ENCODE measurements around the gene MCC. TPM values are rescaled to one million over a fixed set of nuclear protein-coding genes. Genes with fewer than 3 reads are reported as not detected.

MCC gene
- total RNA-seq, 3 donors from 2014 or later (not counting 1 experiment from before 2014, with no cell fraction given): 0.68 to 1.8 (median 1.4) TPM

DNA sequence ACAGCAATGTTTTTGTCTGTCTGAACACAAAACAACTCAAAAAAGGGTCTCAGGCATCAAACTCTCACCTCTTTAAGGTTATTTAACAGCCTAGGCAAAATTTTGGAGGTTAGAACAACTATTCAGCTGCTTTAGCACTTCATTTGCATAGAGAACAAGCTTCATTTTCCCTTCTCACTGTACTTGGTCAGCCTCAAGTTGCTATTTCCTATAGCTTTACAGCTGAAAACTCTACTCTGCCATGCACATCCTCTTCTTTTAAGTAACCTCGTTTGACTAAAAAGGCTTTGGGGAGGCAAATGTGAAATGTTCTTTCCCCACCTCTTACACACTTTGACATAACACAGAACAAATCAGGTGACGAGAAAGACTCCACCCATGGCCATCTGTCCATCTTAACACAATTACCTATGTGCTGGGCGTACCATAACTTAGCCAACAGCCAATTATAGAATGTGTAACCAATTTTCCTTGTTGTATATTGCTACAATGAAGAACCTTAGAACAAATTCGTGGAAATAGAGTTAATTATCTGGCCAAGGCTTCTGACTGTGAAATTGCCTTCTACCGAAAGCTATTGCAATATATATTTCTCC lies 315.9 kb downstream of the MCC start:
- H3K4me3 Mint-ChIP-seq: no peak overlapping the region
- Histone ChIP-seq H3K27ac (ENCODE audit: low read length) (no peak overlapping the region), H3K4me1 (ENCODE audit: control insufficient read depth, insufficient read depth, low read length) (no peaks in the 10 kb centered on the region), H3K27me3 (ENCODE audit: control insufficient read depth, insufficient read depth, low read length) (peaks cover 4% of the 10 kb centered on the region), H3K4me3 (ENCODE audit: low read length) (no peak overlapping the region), H3K9me3 (ENCODE audit: control insufficient read depth, insufficient read depth, low read length) (no peaks in the 10 kb centered on the region), H3K36me3 (ENCODE audit: control insufficient read depth, insufficient read depth, low read length) (no peaks in the 10 kb centered on the region)
- H3K27ac Mint-ChIP-seq: no peak overlapping the region
- H3K9me3 Mint-ChIP-seq: no peaks in the 10 kb centered on the region
- DNase-seq (no peak), ATAC-seq (no peak)
- H3K36me3 Mint-ChIP-seq: no peaks in the 10 kb centered on the region
- intact Hi-C loops (cut with micrococcal nuclease): no loop called here
- peaks cover 23 to 68% of the 10 kb centered on the region in 2 donors for H3K27me3 Mint-ChIP-seq (ENCODE audit: low read depth in 2 of 2)
- no peaks in the 10 kb centered on the region for H3K4me1 Mint-ChIP-seq
- 77% methylated on average over 4 of the region's 5 CpGs for WGBS (ENCODE audit: insufficient coverage)
- TF ChIP-seq, protein P1, sequence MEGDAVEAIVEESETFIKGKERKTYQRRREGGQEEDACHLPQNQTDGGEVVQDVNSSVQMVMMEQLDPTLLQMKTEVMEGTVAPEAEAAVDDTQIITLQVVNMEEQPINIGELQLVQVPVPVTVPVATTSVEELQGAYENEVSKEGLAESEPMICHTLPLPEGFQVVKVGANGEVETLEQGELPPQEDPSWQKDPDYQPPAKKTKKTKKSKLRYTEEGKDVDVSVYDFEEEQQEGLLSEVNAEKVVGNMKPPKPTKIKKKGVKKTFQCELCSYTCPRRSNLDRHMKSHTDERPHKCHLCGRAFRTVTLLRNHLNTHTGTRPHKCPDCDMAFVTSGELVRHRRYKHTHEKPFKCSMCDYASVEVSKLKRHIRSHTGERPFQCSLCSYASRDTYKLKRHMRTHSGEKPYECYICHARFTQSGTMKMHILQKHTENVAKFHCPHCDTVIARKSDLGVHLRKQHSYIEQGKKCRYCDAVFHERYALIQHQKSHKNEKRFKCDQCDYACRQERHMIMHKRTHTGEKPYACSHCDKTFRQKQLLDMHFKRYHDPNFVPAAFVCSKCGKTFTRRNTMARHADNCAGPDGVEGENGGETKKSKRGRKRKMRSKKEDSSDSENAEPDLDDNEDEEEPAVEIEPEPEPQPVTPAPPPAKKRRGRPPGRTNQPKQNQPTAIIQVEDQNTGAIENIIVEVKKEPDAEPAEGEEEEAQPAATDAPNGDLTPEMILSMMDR (IDR thresholded peaks at IDR 0.05): no peak

DNA sequence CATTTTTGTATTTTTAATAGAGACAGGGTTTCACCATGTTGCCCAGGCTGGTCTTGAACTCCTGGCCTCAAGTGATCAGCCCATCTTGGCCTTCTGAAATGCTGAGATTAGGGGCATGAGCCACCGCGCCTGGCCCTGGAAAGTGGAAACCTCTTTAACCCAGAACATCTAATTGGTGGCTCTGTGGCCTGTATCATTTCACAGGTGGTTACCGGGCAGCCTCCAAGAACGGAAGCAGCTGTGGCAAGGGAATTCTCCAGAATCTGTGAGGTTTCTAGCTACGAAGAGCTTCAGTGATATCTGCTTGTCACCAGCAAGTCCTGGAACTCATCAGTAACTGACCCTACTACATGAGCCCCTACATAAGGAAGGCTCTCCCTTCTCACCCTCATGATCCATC lies 316.7 kb downstream of the MCC start:
- intact Hi-C loops (cut with micrococcal nuclease): no loop called here
- H3K27ac ChIP-seq (ENCODE audit: low read length): no peak overlapping the region
- peaks cover 21 to 70% of the 10 kb centered on the region in 2 donors for H3K27me3 Mint-ChIP-seq (ENCODE audit: low read depth in 2 of 2)
- no peaks in the 10 kb centered on the region for H3K36me3 Mint-ChIP-seq
- H3K4me1 ChIP-seq (ENCODE audit: control insufficient read depth, insufficient read depth, low read length): no peaks in the 10 kb centered on the region
- H3K27ac Mint-ChIP-seq: no peak overlapping the region
- no peaks in the 10 kb centered on the region for H3K9me3 Mint-ChIP-seq
- no peak for DNase-seq
- 81% methylated on average over 5 of the region's 5 CpGs for WGBS (ENCODE audit: insufficient coverage)
- peaks cover 4% of the 10 kb centered on the region for H3K27me3 ChIP-seq (ENCODE audit: control insufficient read depth, insufficient read depth, low read length)
- no peak overlapping the region for H3K4me3 ChIP-seq (ENCODE audit: low read length)
- H3K9me3 ChIP-seq (ENCODE audit: control insufficient read depth, insufficient read depth, low read length): no peaks in the 10 kb centered on the region
- no peaks in the 10 kb centered on the region for H3K36me3 ChIP-seq (ENCODE audit: control insufficient read depth, insufficient read depth, low read length)
- no peak for ATAC-seq
- TF ChIP-seq, protein P1 (IDR thresholded peaks at IDR 0.05): no peak
- no peak overlapping the region for H3K4me3 Mint-ChIP-seq
- H3K4me1 Mint-ChIP-seq: no peaks in the 10 kb centered on the region

DNA sequence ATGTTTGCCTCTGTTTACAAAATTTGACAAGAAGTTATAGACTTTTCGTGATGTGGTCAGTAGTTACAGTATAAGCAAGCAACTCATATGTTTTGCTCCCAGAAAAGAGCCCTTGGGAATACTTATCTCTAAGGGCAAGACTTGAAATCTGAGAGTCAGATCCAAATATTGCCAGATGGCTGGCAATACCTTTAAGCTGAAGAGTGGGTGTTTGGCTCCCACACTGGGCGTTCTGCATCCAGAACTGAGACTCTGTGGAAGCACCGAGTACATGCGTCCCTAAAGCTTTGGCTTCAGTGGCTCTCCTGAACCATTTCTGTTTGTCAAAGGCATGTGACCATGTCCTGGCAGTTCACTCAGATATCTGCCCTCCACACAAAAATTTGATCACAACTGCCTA lies 317.5 kb downstream of the MCC start:
- Mint-ChIP-seq H3K4me3 (no peak overlapping the region), H3K36me3 (no peaks in the 10 kb centered on the region), H3K27ac (no peak overlapping the region), H3K27me3 (ENCODE audit: low read depth in 2 of 2) (peaks cover 20 to 68% of the 10 kb centered on the region in 2 donors), H3K9me3 (no peaks in the 10 kb centered on the region), H3K4me1 (no peaks in the 10 kb centered on the region)
- ATAC-seq (no peak), DNase-seq (no peak)
- TF ChIP-seq, protein P1 (IDR thresholded peaks at IDR 0.05): no peak
- no peak overlapping the region for H3K27ac ChIP-seq (ENCODE audit: low read length)
- H3K36me3 ChIP-seq (ENCODE audit: control insufficient read depth, insufficient read depth, low read length): no peaks in the 10 kb centered on the region
- H3K27me3 ChIP-seq (ENCODE audit: control insufficient read depth, insufficient read depth, low read length): peaks cover 6% of the 10 kb centered on the region
- 93% methylated on average over 4 of the region's 4 CpGs for WGBS (ENCODE audit: insufficient coverage)
- H3K4me1 ChIP-seq (ENCODE audit: control insufficient read depth, insufficient read depth, low read length): no peaks in the 10 kb centered on the region
- intact Hi-C loops (cut with micrococcal nuclease): no loop called here
- no peaks in the 10 kb centered on the region for H3K9me3 ChIP-seq (ENCODE audit: control insufficient read depth, insufficient read depth, low read length)
- H3K4me3 ChIP-seq (ENCODE audit: low read length): no peak overlapping the region

DNA sequence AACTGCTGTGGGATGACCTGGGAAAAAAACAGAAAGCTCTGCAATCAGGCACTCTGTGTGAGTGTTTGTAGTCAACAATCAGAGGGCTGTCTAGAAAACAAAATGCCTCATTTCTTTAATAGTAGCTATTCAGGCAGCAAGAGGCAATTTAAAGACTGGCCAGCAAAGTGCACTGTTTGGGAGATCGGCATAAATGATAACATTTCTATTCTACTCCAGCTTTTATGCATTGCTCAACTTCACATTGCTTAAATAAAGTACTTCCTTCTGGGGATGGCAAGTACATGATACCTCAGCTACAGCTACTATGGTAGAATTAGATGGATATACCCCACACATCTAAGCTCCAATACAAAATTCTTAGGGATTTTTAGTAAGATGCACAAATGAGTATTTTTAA lies 318.5 kb downstream of the MCC start:
- Mint-ChIP-seq H3K4me3 (no peak overlapping the region), H3K27me3 (ENCODE audit: low read depth in 2 of 2) (peaks cover 21 to 61% of the 10 kb centered on the region in 2 donors), H3K4me1 (no peaks in the 10 kb centered on the region), H3K36me3 (no peaks in the 10 kb centered on the region), H3K27ac (no peak overlapping the region), H3K9me3 (no peaks in the 10 kb centered on the region)
- Histone ChIP-seq H3K27ac (ENCODE audit: low read length) (no peak overlapping the region), H3K4me1 (ENCODE audit: control insufficient read depth, insufficient read depth, low read length) (no peaks in the 10 kb centered on the region), H3K4me3 (ENCODE audit: low read length) (no peak overlapping the region), H3K9me3 (ENCODE audit: control insufficient read depth, insufficient read depth, low read length) (no peaks in the 10 kb centered on the region), H3K36me3 (ENCODE audit: control insufficient read depth, insufficient read depth, low read length) (no peaks in the 10 kb centered on the region), H3K27me3 (ENCODE audit: control insufficient read depth, insufficient read depth, low read length) (peaks cover 6% of the 10 kb centered on the region)
- 82% methylated on average over 1 of the region's 1 CpG for WGBS (ENCODE audit: insufficient coverage)
- intact Hi-C loops (cut with micrococcal nuclease): no loop called here
- ATAC-seq (no peak), DNase-seq (no peak)
- TF ChIP-seq, protein P1 (IDR thresholded peaks at IDR 0.05): no peak

All from natural killer cell (primary cell).